HG03457 (cell line): ENCODE measurements around the gene BMP7.

Experiments used
- ATAC-seq: cut with Tn5 transposase; IDR thresholded peaks from one replicate; pipeline ENCODE4 v1.9.1; 2021; ENCODE audit warnings: moderate number of reproducible peaks; ENCODE audit not compliant: unreplicated experiment

BMP7 gene

GRCh38 chr20:57133926-57134650 lies 132.4 kb downstream of the BMP7 start:
- ATAC-seq = no peak

DNA sequence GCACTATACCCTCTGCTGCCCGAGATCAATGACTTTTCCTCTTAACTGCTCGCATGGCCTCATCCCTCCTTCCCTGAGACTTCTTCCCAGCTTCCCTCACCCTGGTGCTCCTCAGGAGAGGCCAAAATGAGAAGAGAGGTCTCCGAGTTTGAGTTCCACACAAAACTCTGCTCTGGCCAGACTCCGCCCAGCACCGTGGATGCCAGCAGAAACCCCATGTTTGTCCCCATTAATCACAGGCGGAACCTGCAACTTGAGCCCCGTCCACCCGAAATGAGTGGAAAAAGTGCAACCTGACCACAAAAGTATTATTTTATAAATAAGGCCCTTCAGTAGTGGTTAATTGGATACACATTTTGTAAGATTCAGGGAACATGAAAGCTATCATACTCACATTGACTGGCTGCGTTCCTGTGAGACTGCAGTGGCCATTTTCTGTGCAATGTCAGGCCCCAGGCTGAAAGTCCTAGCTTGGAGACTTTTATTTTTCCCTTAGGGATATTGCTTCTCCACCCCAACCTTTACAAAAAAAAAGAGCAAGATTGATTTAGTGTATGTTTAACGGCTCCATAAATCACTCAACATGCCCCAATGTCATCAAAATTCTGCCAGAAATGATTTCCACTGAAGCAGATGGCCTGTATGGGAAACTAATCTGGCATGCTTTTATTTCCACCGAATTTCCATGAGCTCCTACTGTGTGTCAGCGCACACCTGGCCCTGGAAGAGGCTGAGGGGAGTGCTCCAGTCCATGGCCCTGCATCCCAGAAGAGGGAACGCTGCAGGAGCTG lies 134.6 kb downstream of the BMP7 start:
- ATAC-seq = no peak

DNA sequence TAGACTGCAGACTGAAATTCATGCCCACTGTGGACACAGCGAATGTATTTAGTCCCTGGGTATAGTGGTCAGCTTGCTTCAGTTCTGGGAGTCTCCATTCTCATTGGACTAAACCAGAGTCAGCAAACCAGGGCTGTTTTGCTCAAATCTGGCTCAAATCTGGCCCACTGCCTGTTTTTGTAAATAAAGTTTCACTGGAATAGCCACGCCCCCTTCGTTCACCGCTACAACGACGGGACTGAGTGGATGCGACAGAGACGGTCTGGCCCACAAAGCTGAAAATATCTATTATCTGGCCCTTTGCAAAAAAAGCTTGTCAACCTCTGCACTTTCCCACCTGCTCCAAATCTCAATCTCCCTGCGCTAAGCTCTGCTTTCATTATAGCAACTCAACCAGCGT lies 135.4 kb downstream of the BMP7 start:
- ATAC-seq = no peak

DNA sequence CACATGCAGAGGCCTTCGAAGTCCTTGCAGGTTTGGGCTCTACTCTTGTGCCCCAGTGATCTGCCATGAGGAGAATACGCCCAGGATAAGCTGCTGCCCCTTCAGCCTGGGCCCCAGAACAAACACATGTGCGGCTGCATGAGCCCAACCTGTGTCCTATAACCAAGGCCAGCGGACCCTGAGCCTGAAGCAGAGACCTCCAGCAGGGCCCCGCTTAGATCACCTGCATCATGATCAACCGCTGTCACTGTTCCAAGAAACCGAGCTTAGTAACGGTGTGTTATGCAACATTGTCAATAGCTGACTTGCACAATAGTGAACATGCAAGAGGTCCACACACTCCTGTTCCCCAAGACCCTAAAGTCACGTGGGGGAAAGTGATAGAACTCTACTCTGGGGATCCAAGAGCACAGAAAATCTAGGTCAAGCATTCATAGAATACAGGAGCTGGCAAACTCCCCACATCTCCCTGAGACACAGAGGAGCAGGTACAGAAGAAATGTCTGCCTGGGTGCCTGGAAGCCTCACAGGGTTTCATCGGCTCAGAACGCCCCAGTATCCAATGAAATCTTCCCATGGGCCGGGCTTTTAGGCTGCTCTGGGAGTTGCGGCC lies 136.2 kb downstream of the BMP7 start:
- ATAC-seq = no peak

- no peak for ATAC-seq
Observed at GRCh38 chr20:57129303-57129702, 137.1 kb downstream of the BMP7 start.

GRCh38 chr20:57128044-57128757 lies 138.2 kb downstream of the BMP7 start:
- no peak for ATAC-seq

DNA sequence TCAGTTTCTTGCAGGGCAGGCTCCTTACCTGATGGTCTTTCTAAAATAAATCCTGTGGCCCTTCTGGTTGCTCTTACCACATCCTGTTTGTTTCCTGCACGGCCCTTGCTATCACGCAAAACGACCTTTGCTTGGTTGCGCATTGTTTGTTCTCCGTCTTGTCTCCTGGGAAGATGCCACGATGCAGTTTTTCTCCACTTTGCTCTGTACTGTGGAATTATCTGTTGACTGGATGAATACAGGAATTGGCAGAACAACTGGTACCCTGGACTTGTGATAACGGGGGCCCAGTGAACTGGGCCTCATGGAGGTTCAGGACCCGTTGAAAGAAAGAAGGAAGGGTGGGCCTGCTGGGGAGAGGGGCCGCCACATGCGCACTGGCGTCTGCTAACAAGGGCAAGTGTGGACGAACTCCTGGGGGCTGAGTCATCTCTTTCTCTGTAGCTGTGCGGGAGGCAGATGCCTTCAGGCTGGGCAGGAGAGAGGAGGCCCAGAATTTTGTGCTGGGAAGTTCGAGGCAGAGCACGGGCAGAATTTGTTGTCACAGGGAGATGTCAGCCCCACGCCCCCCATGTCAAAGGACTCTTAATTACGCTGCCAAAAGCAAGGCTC lies 139.9 kb downstream of the BMP7 start:
- no peak for ATAC-seq

GRCh38 chr20:57124800-57125517 lies 141.5 kb downstream of the BMP7 start:
- ATAC-seq = no peak

- ATAC-seq = no peak
Observed at GRCh38 chr20:57124366-57124765, 142.1 kb downstream of the BMP7 start.

DNA sequence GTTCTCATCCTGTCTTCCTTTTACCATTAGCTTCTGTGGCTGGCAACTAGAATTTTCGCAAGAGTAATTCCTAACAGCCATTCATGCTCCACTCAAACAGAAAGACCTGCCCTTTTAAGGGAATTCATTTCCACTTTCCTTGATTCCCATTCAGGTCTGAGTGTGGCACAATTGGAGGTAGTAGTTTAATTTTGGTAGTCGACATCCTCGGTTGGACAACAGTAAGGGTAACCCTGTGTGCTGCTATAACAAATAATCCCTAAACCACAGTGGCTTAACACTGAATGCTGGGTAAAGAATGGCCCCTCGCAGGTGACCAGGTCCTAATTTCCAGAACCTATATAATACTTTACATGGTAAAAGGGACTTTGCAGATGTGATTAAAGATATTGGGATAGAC lies 142.9 kb downstream of the BMP7 start:
- no peak for ATAC-seq

DNA sequence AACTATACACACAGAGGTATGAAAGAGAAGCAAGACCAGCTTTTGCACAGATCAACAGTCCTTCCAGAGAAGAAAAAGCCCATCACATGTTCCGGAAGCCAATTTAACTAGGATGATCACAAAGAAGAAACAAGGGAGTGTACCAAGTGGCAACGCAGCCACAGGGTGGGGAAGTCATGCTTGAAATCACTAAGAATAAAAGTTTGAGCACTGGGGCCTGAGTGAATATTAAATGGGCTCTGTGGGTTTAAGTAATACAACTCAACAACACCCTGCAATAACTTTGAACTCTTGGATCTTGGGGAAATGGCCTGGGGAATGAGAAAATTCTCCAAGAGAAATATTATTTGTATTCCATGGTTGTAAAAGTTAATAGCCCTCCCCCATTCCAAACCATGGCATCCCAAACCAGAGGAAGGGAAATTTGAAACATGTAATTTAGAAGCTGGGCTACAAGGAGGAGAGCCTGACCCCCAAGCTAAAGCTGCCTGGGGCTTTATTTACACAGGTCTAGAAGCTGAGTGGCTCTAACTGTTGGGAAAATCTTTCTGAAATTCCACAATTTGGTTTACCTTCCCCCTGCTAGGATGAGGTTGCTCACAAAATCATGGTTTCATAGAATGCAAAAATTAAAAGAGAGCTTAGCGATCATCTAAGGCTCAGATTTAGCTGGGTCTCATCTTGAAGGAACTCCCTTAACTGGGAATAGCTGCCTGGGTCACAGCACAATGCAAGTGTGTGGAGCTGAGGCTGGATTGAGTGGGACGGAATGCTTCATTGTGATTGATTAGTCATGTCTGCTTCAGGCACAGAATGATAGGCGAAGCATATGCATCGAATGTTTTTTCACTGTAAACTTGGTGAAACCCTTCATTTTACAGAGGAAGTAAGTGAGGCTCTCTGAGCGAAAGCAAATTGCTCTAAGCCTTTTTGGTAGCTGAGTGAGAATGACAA lies 143.6 kb downstream of the BMP7 start:
- ATAC-seq = no peak

DNA sequence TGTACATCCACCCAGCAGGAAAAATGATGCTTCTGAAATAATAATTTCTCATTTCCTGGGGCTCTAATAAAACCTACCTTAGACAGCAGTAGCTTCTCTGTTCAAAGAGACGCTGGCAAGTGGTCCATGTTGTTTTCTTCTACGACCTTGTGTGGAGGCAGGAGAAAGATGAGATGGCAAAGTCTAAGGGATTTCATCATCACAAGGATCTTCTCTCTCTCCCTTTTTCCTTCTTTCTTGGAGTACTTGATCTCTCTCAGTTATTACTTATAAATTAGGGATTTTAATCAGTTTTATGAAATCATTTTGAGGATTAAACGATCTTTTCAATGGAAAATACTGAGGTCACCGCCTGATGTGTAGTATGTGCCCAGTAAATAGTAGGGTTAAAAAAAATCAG lies 147.5 kb downstream of the BMP7 start:
- no peak for ATAC-seq
